Neural cell (in vitro differentiated cells): Measurements from ENCODE around the gene GRHL3. TPM values are rescaled to one million over a fixed set of nuclear protein-coding genes. Genes with fewer than 3 reads are reported as not detected.

Source experiments
- H2AFZ ChIP-seq: fragments of 200-600, 300-800 bp; sonication (generic), shearing (Covaris generic); 2 replicates; pipeline ENCODE4 v1.6.0; 2014; ENCODE audit warnings: low read depth, mild to moderate bottlenecking, antibody characterized with exemption, low read length, moderate library complexity
- H3F3A ChIP-seq: fragments of 200-600 bp; shearing (Covaris generic); 2 replicates; pipeline ENCODE4 v1.6.1; 2016; ENCODE audit warnings: mild to moderate bottlenecking, moderate library complexity, mixed read lengths, antibody characterized with exemption, low read length; ENCODE audit not compliant: insufficient read depth, poor library complexity, severe bottlenecking
- H3K27ac ChIP-seq: fragments of 200-600, 300-800 bp; sonication (generic), shearing (Covaris generic); 2 replicates; pipeline ENCODE4 v1.5.1; 2014; ENCODE audit warnings: mild to moderate bottlenecking, low read length, moderate library complexity
- H3K27me3 ChIP-seq: fragments of 300-800, 200-600 bp; sonication (generic), shearing (Covaris generic); 2 replicates; pipeline ENCODE4 v1.6.0; 2014; ENCODE audit warnings: mild to moderate bottlenecking, low read depth, low read length, moderate library complexity; ENCODE audit not compliant: insufficient read depth
- H3K36me3 ChIP-seq: fragments of 300-800, 200-600 bp; sonication (generic), shearing (Covaris generic); 2 replicates; pipeline ENCODE4 v1.5.1; 2014; ENCODE audit warnings: mild to moderate bottlenecking, antibody characterized with exemption, low read length, moderate library complexity; ENCODE audit not compliant: insufficient read depth
- H3K4me2 ChIP-seq: fragments of 300-800, 200-600 bp; sonication (generic), shearing (Covaris generic); 2 replicates; pipeline ENCODE4 v1.6.0; 2014; ENCODE audit warnings: mild to moderate bottlenecking, low read length
- H3K4me3 ChIP-seq: fragments of 300-800, 200-600 bp; sonication (generic), shearing (Covaris generic); 2 replicates; pipeline ENCODE4 v1.5.1; 2014; ENCODE audit warnings: mild to moderate bottlenecking, low read length, moderate library complexity
- H3K79me2 ChIP-seq: fragments of 200-600 bp; shearing (Covaris generic); replicated peaks from 2 replicates; pipeline ENCODE4 v1.6.0; 2014; ENCODE audit warnings: mild to moderate bottlenecking, low read length, moderate library complexity; ENCODE audit not compliant: insufficient read depth
- H3K9ac ChIP-seq: fragments of 300-800, 200-600 bp; sonication (generic), shearing (Covaris generic); 2 replicates; pipeline ENCODE4 v1.6.1; 2016; ENCODE audit warnings: mild to moderate bottlenecking, low read length, mixed read lengths
- H3K9me2 ChIP-seq: fragments of 200-600 bp; shearing (Covaris generic); 2 replicates; pipeline ENCODE4 v1.6.1; 2016; ENCODE audit warnings: mild to moderate bottlenecking, low read length, mixed read lengths; ENCODE audit not compliant: insufficient read depth
- H3K9me3 ChIP-seq: fragments of 200-600, 300-800 bp; sonication (generic), shearing (Covaris generic); 2 replicates; pipeline ENCODE4 v1.6.1; 2016; ENCODE audit warnings: mild to moderate bottlenecking, mixed run types, low read length, moderate library complexity, mixed read lengths
- H4K20me1 ChIP-seq: fragments of 200-600 bp; shearing (Covaris generic); 2 replicates; pipeline ENCODE4 v1.6.1; 2016; ENCODE audit warnings: mild to moderate bottlenecking, mixed run types; ENCODE audit not compliant: insufficient read depth
- CTCF ChIP-seq: fragments of 450-650 bp; IDR thresholded peaks from 2 replicates; pipeline ENCODE4 v1.5.1; 2014; ENCODE audit warnings: antibody characterized with exemption, mild to moderate bottlenecking, moderate library complexity; ENCODE audit not compliant: poor library complexity, severe bottlenecking
- EP300 ChIP-seq: fragments of 450-650 bp; conservative IDR thresholded peaks from 2 replicates; pipeline ENCODE4 v1.6.1; 2014; ENCODE audit warnings: antibody characterized with exemption, mild to moderate bottlenecking, moderate library complexity; ENCODE audit not compliant: poor library complexity, severe bottlenecking
- EZH2 ChIP-seq: fragments of 200-600, 300-800 bp; shearing (Covaris generic), sonication (generic); IDR thresholded peaks from 2 replicates; pipeline ENCODE4 v1.6.1; 2014; ENCODE audit warnings: antibody characterized with exemption, low read length, borderline replicate concordance, mild to moderate bottlenecking; ENCODE audit not compliant: insufficient read depth, poor library complexity, severe bottlenecking
- MXI1 ChIP-seq: fragments of 450-650 bp; conservative IDR thresholded peaks from 2 replicates; pipeline ENCODE4 v1.6.1; 2014; ENCODE audit warnings: antibody characterized with exemption, mild to moderate bottlenecking; ENCODE audit not compliant: poor library complexity, severe bottlenecking
- POLR2AphosphoS5 ChIP-seq: IDR thresholded peaks from 2 replicates; pipeline ENCODE4 v1.6.1; 2012
- RAD21 ChIP-seq: fragments of 450-650 bp; conservative IDR thresholded peaks from 2 replicates; pipeline ENCODE4 v1.6.1; 2014; ENCODE audit warnings: antibody characterized with exemption, mild to moderate bottlenecking, moderate library complexity
- REST ChIP-seq: IDR thresholded peaks from 2 replicates; pipeline ENCODE4 v1.6.1; 2012; ENCODE audit warnings: borderline replicate concordance
- SMC3 ChIP-seq: fragments of 450-650 bp; conservative IDR thresholded peaks from 2 replicates; pipeline ENCODE4 v1.6.1; 2014; ENCODE audit warnings: antibody characterized with exemption, mild to moderate bottlenecking, moderate library complexity; ENCODE audit not compliant: poor library complexity
- TAF1 ChIP-seq: IDR thresholded peaks from 2 replicates; pipeline ENCODE4 v1.6.1; 2012; ENCODE audit warnings: low read depth
- polyA plus RNA-seq: library from polyadenylated mRNA; depleted of rRNA; stranded (reverse); fragments of >200 nt; gene quantifications from 2 replicates; pipeline ENCODE4 v1.2.3, GENCODE V29; 2014

The GRHL3 gene
- polyA plus RNA-seq, 1 donor from 2014 or later, result not detected

- TF ChIP-seq RAD21 (no peak), EP300 (no peak), TAF1 (no peak), SMC3 (no peak), CTCF (no peak), REST (no peak), MXI1 (no peak), EZH2 (no peak), POLR2AphosphoS5 (no peak)
- Histone ChIP-seq H3K27ac (no peak overlapping the region), H3K4me3 (no peak overlapping the region), H4K20me1 (no peaks in the 10 kb centered on the region), H3K4me2 (no peak overlapping the region), H3K79me2 (no peaks in the 10 kb centered on the region), H2AFZ (no peak overlapping the region), H3K9me2 (no peaks in the 10 kb centered on the region), H3K9me3 (no peaks in the 10 kb centered on the region), H3K27me3 (no peaks in the 10 kb centered on the region), H3F3A (no peaks in the 10 kb centered on the region), H3K36me3 (no peaks in the 10 kb centered on the region), H3K9ac (no peak overlapping the region)
These were observed 19.3 kb upstream of the GRHL3 start for GRCh38 chr1:24299901-24300300.

- Histone ChIP-seq H3K36me3 (no peaks in the 10 kb centered on the region), H3K4me2 (no peak overlapping the region), H3K27ac (no peak overlapping the region), H3K27me3 (no peaks in the 10 kb centered on the region), H2AFZ (no peak overlapping the region), H3F3A (no peaks in the 10 kb centered on the region), H3K9ac (no peak overlapping the region), H3K9me3 (no peaks in the 10 kb centered on the region), H3K4me3 (no peak overlapping the region), H4K20me1 (no peaks in the 10 kb centered on the region), H3K9me2 (no peaks in the 10 kb centered on the region), H3K79me2 (no peaks in the 10 kb centered on the region)
- TF ChIP-seq SMC3, result no peak
- TF ChIP-seq REST, result no peak
- TF ChIP-seq POLR2AphosphoS5, result no peak
- no peak for TF ChIP-seq EZH2
These were observed 18.0 kb upstream of the GRHL3 start for GRCh38 chr1:24300971-24301784.
